Ishikawa (cell line): ENCODE results near the gene PARVB.

ENCODE experiments used
- CREB1 ChIP-seq: IDR thresholded peaks from 2 replicates; pipeline ENCODE4 v1.6.1; 2012; ENCODE audit warnings: low read depth
- EP300 ChIP-seq: IDR thresholded peaks from 2 replicates; pipeline ENCODE4 v1.6.1; 2012; ENCODE audit warnings: borderline replicate concordance
- MAX ChIP-seq: IDR thresholded peaks from 2 replicates; pipeline ENCODE4 v1.6.1; 2012
- RAD21 ChIP-seq: IDR thresholded peaks from 2 replicates; pipeline ENCODE4 v1.6.1; 2012; ENCODE audit warnings: low read depth
- TAF1 ChIP-seq: IDR thresholded peaks from 2 replicates; pipeline ENCODE4 v1.6.1; 2012; ENCODE audit warnings: low read depth, mild to moderate bottlenecking
- ZBTB7A ChIP-seq: IDR thresholded peaks from 2 replicates; pipeline ENCODE4 v1.6.1; 2012; ENCODE audit warnings: low read depth

GRCh38 chr22:44029069-44029468 lies 5.0 kb downstream of the PARVB start:
- TF ChIP-seq MAX (no peak), RAD21 (no peak), ZBTB7A (no peak), TAF1 (no peak), CREB1 (no peak), EP300 (no peak)
